ENCODE measurements around the gene SLC31A1. TPM values are rescaled to one million over a fixed set of nuclear protein-coding genes. Genes with fewer than 3 reads are reported as not detected.

SLC31A1 gene
- total RNA-seq, 1 experiment from 2014 or later: 64.9 TPM

DNA sequence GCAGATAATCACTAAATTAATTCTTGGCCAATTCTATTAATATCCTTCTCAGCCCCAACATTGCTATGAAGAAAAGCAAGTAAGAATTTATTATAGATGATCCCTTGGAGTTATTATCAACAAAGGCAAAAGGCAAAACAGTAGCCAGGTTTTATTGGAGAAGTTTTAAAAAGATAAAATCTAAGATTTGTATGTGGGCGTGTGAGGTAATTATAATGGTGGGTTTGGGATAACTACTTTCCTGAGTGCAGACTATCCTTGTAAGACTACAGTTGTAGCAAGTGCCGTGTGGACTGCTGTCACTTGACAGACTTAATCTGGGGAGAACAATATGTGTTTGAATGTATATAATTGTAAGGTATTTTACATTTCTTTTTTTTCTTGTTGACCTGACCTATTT, 23.2 kb downstream of the SLC31A1 start:
- H3K9me3 ChIP-seq: no peaks in the 10 kb centered on the region
- BruUV-seq (replicated peaks): no TSS peak
- no peaks in the 10 kb centered on the region for H3K27me3 Mint-ChIP-seq (ENCODE audit: insufficient read depth, unreplicated experiment)
- TF ChIP-seq, protein P1, sequence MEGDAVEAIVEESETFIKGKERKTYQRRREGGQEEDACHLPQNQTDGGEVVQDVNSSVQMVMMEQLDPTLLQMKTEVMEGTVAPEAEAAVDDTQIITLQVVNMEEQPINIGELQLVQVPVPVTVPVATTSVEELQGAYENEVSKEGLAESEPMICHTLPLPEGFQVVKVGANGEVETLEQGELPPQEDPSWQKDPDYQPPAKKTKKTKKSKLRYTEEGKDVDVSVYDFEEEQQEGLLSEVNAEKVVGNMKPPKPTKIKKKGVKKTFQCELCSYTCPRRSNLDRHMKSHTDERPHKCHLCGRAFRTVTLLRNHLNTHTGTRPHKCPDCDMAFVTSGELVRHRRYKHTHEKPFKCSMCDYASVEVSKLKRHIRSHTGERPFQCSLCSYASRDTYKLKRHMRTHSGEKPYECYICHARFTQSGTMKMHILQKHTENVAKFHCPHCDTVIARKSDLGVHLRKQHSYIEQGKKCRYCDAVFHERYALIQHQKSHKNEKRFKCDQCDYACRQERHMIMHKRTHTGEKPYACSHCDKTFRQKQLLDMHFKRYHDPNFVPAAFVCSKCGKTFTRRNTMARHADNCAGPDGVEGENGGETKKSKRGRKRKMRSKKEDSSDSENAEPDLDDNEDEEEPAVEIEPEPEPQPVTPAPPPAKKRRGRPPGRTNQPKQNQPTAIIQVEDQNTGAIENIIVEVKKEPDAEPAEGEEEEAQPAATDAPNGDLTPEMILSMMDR (IDR thresholded peaks at IDR 0.05; ENCODE audit: insufficient read depth in 1 of 2, low read depth in 1 of 2, low read length in 1 of 2, severe bottlenecking in 1 of 2, unreplicated experiment in 1 of 2): no peak
- CTCF ChIA-PET: no interaction called here
- H3K9me3 Mint-ChIP-seq (ENCODE audit: unreplicated experiment): no peaks in the 10 kb centered on the region
- H3K36me3 Mint-ChIP-seq (ENCODE audit: insufficient read depth, unreplicated experiment): peaks cover 9% of the 10 kb centered on the region
- H3K4me3 Mint-ChIP-seq (ENCODE audit: unreplicated experiment): no peak overlapping the region
- intact Hi-C loops (cut with micrococcal nuclease; ENCODE audit: unreplicated experiment): no loop called here
- no peak for DNase-seq
- no peaks in the 10 kb centered on the region for H3K36me3 ChIP-seq (ENCODE audit: control insufficient read depth, insufficient read depth, low read length)
- no peaks in the 10 kb centered on the region for H3K27me3 ChIP-seq (replicated peaks; ENCODE audit: control insufficient read depth, insufficient read depth, low read length)
- POLR2A ChIA-PET: no interaction called here
- H3K4me1 Mint-ChIP-seq (ENCODE audit: low read depth, unreplicated experiment): no peaks in the 10 kb centered on the region
- H3K4me1 ChIP-seq: no peaks in the 10 kb centered on the region
- H3K27ac Mint-ChIP-seq (ENCODE audit: unreplicated experiment): no peak overlapping the region
- H3K4me3 ChIP-seq (ENCODE audit: low read depth, low read length): no peak overlapping the region

DNA sequence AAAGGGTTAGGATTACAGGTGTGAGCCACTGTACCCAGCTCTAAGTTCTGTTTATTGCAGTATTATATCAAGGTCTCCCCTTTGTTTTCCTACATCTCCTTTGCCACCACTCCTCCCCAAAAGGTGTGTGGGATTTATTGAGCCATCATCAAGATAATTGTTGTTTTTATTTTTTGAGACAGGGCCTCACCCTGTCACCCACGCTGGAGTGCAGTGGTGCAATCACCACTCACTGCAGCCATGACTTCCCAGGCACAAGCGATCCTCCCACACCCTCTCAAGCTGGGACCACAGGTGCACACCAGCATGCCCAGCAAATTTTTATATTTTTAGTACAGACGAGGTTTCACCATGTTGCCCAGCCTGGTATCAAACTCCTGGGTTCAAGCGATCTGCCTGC, 24.6 kb downstream of the SLC31A1 start:
- Mint-ChIP-seq H3K27ac (ENCODE audit: unreplicated experiment) (no peak overlapping the region), H3K4me1 (ENCODE audit: low read depth, unreplicated experiment) (no peaks in the 10 kb centered on the region), H3K9me3 (ENCODE audit: unreplicated experiment) (no peaks in the 10 kb centered on the region), H3K27me3 (ENCODE audit: insufficient read depth, unreplicated experiment) (no peaks in the 10 kb centered on the region), H3K36me3 (ENCODE audit: insufficient read depth, unreplicated experiment) (peaks cover 9% of the 10 kb centered on the region), H3K4me3 (ENCODE audit: unreplicated experiment) (no peak overlapping the region)
- TF ChIP-seq, protein P1 (IDR thresholded peaks at IDR 0.05; ENCODE audit: insufficient read depth in 1 of 2, low read depth in 1 of 2, low read length in 1 of 2, severe bottlenecking in 1 of 2, unreplicated experiment in 1 of 2): no peak
- Histone ChIP-seq H3K36me3 (ENCODE audit: control insufficient read depth, insufficient read depth, low read length) (no peaks in the 10 kb centered on the region), H3K27me3 (replicated peaks; ENCODE audit: control insufficient read depth, insufficient read depth, low read length) (no peaks in the 10 kb centered on the region), H3K4me3 (ENCODE audit: low read depth, low read length) (no peak overlapping the region), H3K4me1 (no peaks in the 10 kb centered on the region), H3K9me3 (no peaks in the 10 kb centered on the region)
- ChIA-PET POLR2A (interaction anchor here (0.5 kb wide), 1 partner anchor 25 kb away, joined by 3 read pairs; the partner anchor contains the start of genes FKBP15 and SLC31A1), CTCF (no interaction called here)
- DNase-seq: no peak
- intact Hi-C loops (cut with micrococcal nuclease; ENCODE audit: unreplicated experiment): no loop called here
- BruUV-seq (replicated peaks): no TSS peak

DNA sequence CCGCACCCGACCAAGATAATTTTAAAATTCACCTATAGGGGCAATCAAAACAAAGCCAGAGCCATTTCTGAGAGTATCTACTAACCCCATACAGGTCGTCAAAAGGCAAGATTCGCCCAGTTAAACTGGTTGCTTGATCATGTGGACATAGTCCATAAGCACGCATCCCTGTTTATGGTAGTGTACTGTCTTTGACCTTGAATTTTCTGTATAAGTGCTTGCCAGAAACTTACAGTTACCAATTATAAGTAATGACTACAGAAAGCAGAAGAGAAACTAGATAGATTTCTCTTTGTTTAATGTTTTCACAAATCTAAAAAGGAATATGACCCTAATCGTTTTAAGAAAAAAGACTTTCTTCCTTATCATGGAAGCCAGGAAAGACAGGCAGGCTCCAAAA, 25.6 kb downstream of the SLC31A1 start:
- BruUV-seq (replicated peaks): no TSS peak
- POLR2A ChIA-PET: no interaction called here
- Histone ChIP-seq H3K36me3 (ENCODE audit: control insufficient read depth, insufficient read depth, low read length) (no peaks in the 10 kb centered on the region), H3K4me3 (ENCODE audit: low read depth, low read length) (no peak overlapping the region), H3K9me3 (no peaks in the 10 kb centered on the region), H3K27me3 (replicated peaks; ENCODE audit: control insufficient read depth, insufficient read depth, low read length) (no peaks in the 10 kb centered on the region), H3K4me1 (no peaks in the 10 kb centered on the region)
- intact Hi-C loops (cut with micrococcal nuclease; ENCODE audit: unreplicated experiment): no loop called here
- Mint-ChIP-seq H3K9me3 (ENCODE audit: unreplicated experiment) (no peaks in the 10 kb centered on the region), H3K36me3 (ENCODE audit: insufficient read depth, unreplicated experiment) (peaks cover 9% of the 10 kb centered on the region), H3K4me3 (ENCODE audit: unreplicated experiment) (no peak overlapping the region), H3K27me3 (ENCODE audit: insufficient read depth, unreplicated experiment) (no peaks in the 10 kb centered on the region), H3K27ac (ENCODE audit: unreplicated experiment) (no peak overlapping the region), H3K4me1 (ENCODE audit: low read depth, unreplicated experiment) (no peaks in the 10 kb centered on the region)
- no peak for DNase-seq
- CTCF ChIA-PET: no interaction called here
- TF ChIP-seq, protein P1 (IDR thresholded peaks at IDR 0.05; ENCODE audit: insufficient read depth in 1 of 2, low read depth in 1 of 2, low read length in 1 of 2, severe bottlenecking in 1 of 2, unreplicated experiment in 1 of 2): no peak
